HepG2 (cell line): Measurements from ENCODE around the gene ZNF669. TPM values are rescaled to one million over a fixed set of nuclear protein-coding genes. Genes with fewer than 3 reads are reported as not detected.

Experiments used
- ARNT2 ChIP-seq: sonication (generic); formaldehyde crosslinking; IDR thresholded peaks from 2 replicates; pipeline ENCODE4 v1.8.0; 2022; ENCODE audit warnings: mild to moderate bottlenecking, low read depth, missing genetic modification reagents, moderate library complexity
- ASH2L ChIP-seq: fragments of 300-600, 200-600 bp; sonication (generic); IDR thresholded peaks from 2 replicates; pipeline ENCODE4 v1.7.0; 2017; ENCODE audit warnings: low read depth, mild to moderate bottlenecking, moderate library complexity, mixed read lengths, low read length; ENCODE audit not compliant: insufficient read length
- CC2D1A ChIP-seq: sonication (generic); formaldehyde crosslinking; IDR thresholded peaks from 2 replicates; pipeline ENCODE4 v1.8.1; 2023; ENCODE audit warnings: mild to moderate bottlenecking, missing genetic modification reagents
- CEBPG ChIP-seq: IDR thresholded peaks from 2 replicates; pipeline ENCODE4 v1.6.1; 2016
- CHD2 ChIP-seq: IDR thresholded peaks from 2 replicates; pipeline ENCODE4 v1.6.1; 2011; ENCODE audit warnings: low read depth, low read length, improper control_type of control experiment
- EED ChIP-seq: sonication (generic); formaldehyde crosslinking; IDR thresholded peaks from 2 replicates; pipeline ENCODE4 v1.5.0; 2020; ENCODE audit warnings: mild to moderate bottlenecking, missing genetic modification reagents
- ETV5 ChIP-seq: IDR thresholded peaks from 2 replicates; pipeline ENCODE4 v1.6.1; 2018; ENCODE audit warnings: missing biosample characterization, missing genetic modification reagents, inconsistent platforms, borderline replicate concordance
- JARID2 ChIP-seq: sonication (generic); formaldehyde crosslinking; IDR thresholded peaks from 2 replicates; pipeline ENCODE4 v1.8.1; 2023; ENCODE audit warnings: missing genetic modification reagents, inconsistent platforms; ENCODE audit not compliant: insufficient replicate concordance
- KDM5B ChIP-seq: sonication (generic); formaldehyde crosslinking; IDR thresholded peaks from 2 replicates; pipeline ENCODE4 v1.4.0; 2020; ENCODE audit warnings: missing genetic modification reagents, mild to moderate bottlenecking, borderline replicate concordance
- KDM6A ChIP-seq: IDR thresholded peaks from 2 replicates; pipeline ENCODE4 v1.6.1; 2016; ENCODE audit warnings: low read depth
- KLF13 ChIP-seq: sonication (generic); formaldehyde crosslinking; IDR thresholded peaks from 2 replicates; pipeline ENCODE4 v1.4.0; 2020; ENCODE audit warnings: mild to moderate bottlenecking, missing genetic modification reagents
- KMT2A ChIP-seq: sonication (generic); formaldehyde crosslinking; IDR thresholded peaks from 2 replicates; pipeline ENCODE4 v1.4.0; 2020; ENCODE audit warnings: missing genetic modification reagents
- NCOA5 ChIP-seq: sonication (generic); formaldehyde crosslinking; IDR thresholded peaks from 2 replicates; pipeline ENCODE4 v1.4.0; 2020; ENCODE audit warnings: missing genetic modification reagents
- RBM22 ChIP-seq: fragments of 200-400 bp; formaldehyde crosslinking; optimal IDR thresholded peaks from 2 replicates; pipeline ENCODE3; 2017; ENCODE audit warnings: mild to moderate bottlenecking, low read length, moderate library complexity
- RXRA ChIP-seq: sonication (generic); formaldehyde crosslinking; IDR thresholded peaks from 2 replicates; pipeline ENCODE4 v1.5.1; 2020; ENCODE audit warnings: missing genetic modification reagents
- RXRB ChIP-seq: IDR thresholded peaks from 2 replicates; pipeline ENCODE4 v1.6.1; 2016; ENCODE audit warnings: borderline replicate concordance, missing genetic modification reagents, missing compliant biosample characterization
- SNRNP70 ChIP-seq: fragments of 200-400 bp; formaldehyde crosslinking; IDR thresholded peaks from 2 replicates; pipeline ENCODE4 v1.6.1; 2017; ENCODE audit warnings: mild to moderate bottlenecking, low read depth, low read length, moderate library complexity
- SUZ12 ChIP-seq: fragments of 150-350 bp; IDR thresholded peaks from 2 replicates; pipeline ENCODE4 v1.6.1; 2014; ENCODE audit warnings: low read depth, low read length
- TEF ChIP-seq: sonication (generic); formaldehyde crosslinking; IDR thresholded peaks from 2 replicates; pipeline ENCODE4 v1.5.0; 2020; ENCODE audit warnings: missing genetic modification reagents
- THAP7 ChIP-seq: sonication (generic); formaldehyde crosslinking; IDR thresholded peaks from 2 replicates; pipeline ENCODE4 v1.8.1; 2023; ENCODE audit warnings: mild to moderate bottlenecking, missing genetic modification reagents
- YEATS2 ChIP-seq: sonication (generic); formaldehyde crosslinking; IDR thresholded peaks from 2 replicates; pipeline ENCODE4 v1.4.0; 2020; ENCODE audit warnings: missing genetic modification reagents, borderline replicate concordance
- YY1 ChIP-seq: IDR thresholded peaks from 2 replicates; pipeline ENCODE4 v1.6.1; 2011; ENCODE audit warnings: low read length, low read depth, moderate library complexity, mild to moderate bottlenecking; ENCODE audit not compliant: insufficient read depth, insufficient replicate concordance
- ZNF253 ChIP-seq: sonication (generic); formaldehyde crosslinking; IDR thresholded peaks from 2 replicates; pipeline ENCODE4 v1.8.0; 2022; ENCODE audit warnings: mild to moderate bottlenecking, missing genetic modification reagents, borderline replicate concordance
- ZNF331 ChIP-seq: sonication (generic); formaldehyde crosslinking; IDR thresholded peaks from 2 replicates; pipeline ENCODE4 v1.4.0; 2020; ENCODE audit warnings: missing genetic modification reagents
- ZNF343 ChIP-seq: sonication (generic); formaldehyde crosslinking; IDR thresholded peaks from 2 replicates; pipeline ENCODE4 v1.4.0; 2020; ENCODE audit warnings: mild to moderate bottlenecking, missing genetic modification reagents
- ZNF446 ChIP-seq: sonication (generic); formaldehyde crosslinking; IDR thresholded peaks from 2 replicates; pipeline ENCODE4 v1.5.0; 2020; ENCODE audit warnings: mild to moderate bottlenecking, missing genetic modification reagents
- ZNF546 ChIP-seq: sonication (generic); formaldehyde crosslinking; conservative IDR thresholded peaks from 2 replicates; pipeline ENCODE4 v1.8.1; 2023; ENCODE audit warnings: mild to moderate bottlenecking, missing genetic modification reagents
- ZNF558 ChIP-seq: sonication (generic); formaldehyde crosslinking; IDR thresholded peaks from 2 replicates; pipeline ENCODE4 v1.9.0; 2022; ENCODE audit warnings: mild to moderate bottlenecking, missing genetic modification reagents, borderline replicate concordance
- ZNF724P ChIP-seq: sonication (generic); formaldehyde crosslinking; IDR thresholded peaks from 2 replicates; pipeline ENCODE4 v1.8.0; 2022; ENCODE audit warnings: missing genetic modification reagents, borderline replicate concordance
- ZNF776 ChIP-seq: sonication (generic); formaldehyde crosslinking; IDR thresholded peaks from 2 replicates; pipeline ENCODE4 v1.4.0; 2020; ENCODE audit warnings: mild to moderate bottlenecking, missing genetic modification reagents
- polyA plus RNA-seq, 8 experiments: library from polyadenylated mRNA; depleted of rRNA in 3 of 8; stranded (reverse) in 7 of 8; unstranded in 1 of 8; fragments of >200 nt; fragmentation: Illumina TruSeq in 4 of 8; extraction: Trizol in 4 of 8; gene quantifications; 2 replicates each; pipeline versions ENCODE4 v1.2.1 to v1.2.3, GENCODE V29; 2011 to 2016; ENCODE audit warnings: low read depth in 4 of 8, missing spikeins in 1 of 8, mixed read lengths in 1 of 8; ENCODE audit not compliant: insufficient read depth in 1 of 8
- total RNA-seq, 5 experiments: library from RNA; depleted of rRNA; stranded (reverse); fragments of >200 nt; fragmentation: Illumina TruSeq; extraction: Trizol; gene quantifications; 2 replicates each; pipeline ENCODE4 v1.2.3, GENCODE V29; 2016; ENCODE audit warnings: low read depth in 1 of 5

ZNF669 gene
- total and polyA plus RNA-seq, 2 of the 13 experiments (the other 11 are each of a cell fraction or from before 2014, with no cell fraction given): 3.1 to 14.6 TPM

GRCh38 chr1:247111700-247112478, 7.7 kb upstream of the ZNF669 start (continued):
- peak; percentile 86; the same call in 1 of the 2 replicates for TF ChIP-seq ZNF446 (CRISPR knock-in tag)
- 0 out of 2 replicates have a peak, but pooled peaks have one; percentile 18 for TF ChIP-seq RXRB (CRISPR knock-in tag)
- TF ChIP-seq ZNF776 (CRISPR knock-in tag): peak; percentile 88
- peak; percentile 34; the same call in 1 of the 2 replicates for TF ChIP-seq ZNF253 (CRISPR knock-in tag)
- TF ChIP-seq ASH2L: peak; percentile 81
- TF ChIP-seq KMT2A: peak; percentile 87
- TF ChIP-seq KLF13 (CRISPR knock-in tag): 0 out of 2 replicates have a peak, but pooled peaks have one; percentile 8
- TF ChIP-seq ARNT2 (CRISPR knock-in tag): 0 out of 2 replicates have a peak, but pooled peaks have one; percentile 79
- TF ChIP-seq YEATS2 (CRISPR knock-in tag): peak; percentile 53; the same call in 1 of the 2 replicates
- peak; percentile 4; the same call in 1 of the 2 replicates for TF ChIP-seq CEBPG (CRISPR knock-in tag)
- no peak for TF ChIP-seq NCOA5
- peak; percentile 75; the same call in 1 of the 2 replicates for TF ChIP-seq ZNF724P (CRISPR knock-in tag)
- TF ChIP-seq EED: peak; percentile 38; the same call in 1 of the 2 replicates
- no peak for TF ChIP-seq SNRNP70
- TF ChIP-seq ZNF343 (CRISPR knock-in tag): peak; percentile 27; the same call in 1 of the 2 replicates
- no peak for TF ChIP-seq YY1
- peak; percentile 85 for TF ChIP-seq ETV5 (CRISPR knock-in tag)
- TF ChIP-seq THAP7 (CRISPR knock-in tag): peak; percentile 77; the same call in 1 of the 2 replicates
- no peak for TF ChIP-seq TEF
- peak; percentile 68 for TF ChIP-seq JARID2
- TF ChIP-seq RXRA: peak; percentile 71; the same call in 1 of the 2 replicates
- TF ChIP-seq ZNF331 (CRISPR knock-in tag): peak; percentile 49
- no peak for TF ChIP-seq SUZ12
- peak; percentile 27; the same call in 1 of the 2 replicates for TF ChIP-seq KDM6A (CRISPR knock-in tag)
- peak; percentile 90 for TF ChIP-seq KDM5B (CRISPR knock-in tag)
- no peak for TF ChIP-seq CHD2
- no peak for TF ChIP-seq CC2D1A
- TF ChIP-seq ZNF558 (CRISPR knock-in tag): no peak
- TF ChIP-seq ZNF546 (CRISPR knock-in tag): 0 out of 2 replicates have a peak, but pooled peaks have one; percentile 35
- no peak for TF ChIP-seq RBM22
